GM18507 (cell line): ENCODE measurements around the gene STK32B.
"Not testable (repeated sequence)": the region's sequence is repeated elsewhere in the genome, so short reads cannot be mapped to it uniquely, and the experiment has no call there.

Experiments
- DNase-seq: peaks from one replicate; pipeline ENCODE4 v3.0.0; 2011; ENCODE audit warnings: low read depth; ENCODE audit not compliant: insufficient read length; ENCODE audit errors: extremely low spot score
- FAIRE-seq: peaks from 2 replicates; lab custom pipeline; 2011; peaks lifted over from hg19 to GRCh38; lab: Jason Lieb, UNC

The STK32B gene

DNA sequence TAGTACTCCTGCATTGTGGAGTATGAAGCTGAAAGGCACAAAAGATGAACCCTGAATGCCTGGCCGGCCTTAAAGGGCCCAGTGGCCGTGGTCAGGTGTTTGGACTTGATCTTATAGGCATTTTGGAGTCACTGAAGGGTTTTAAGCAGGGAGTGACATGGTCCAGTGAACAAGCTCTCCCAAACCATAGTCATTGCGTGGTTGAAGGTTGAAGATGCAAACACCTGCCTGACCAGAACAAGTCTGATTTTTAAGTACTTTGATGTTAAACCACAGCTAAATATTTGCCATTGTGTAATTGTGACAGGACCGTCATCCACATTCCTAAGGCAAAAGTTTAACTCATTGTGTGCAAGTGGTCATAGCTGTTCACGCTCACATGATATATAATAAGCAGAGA is 3.3 kb downstream of the STK32B start:
- no peak for FAIRE-seq
- no peak for DNase-seq

DNA sequence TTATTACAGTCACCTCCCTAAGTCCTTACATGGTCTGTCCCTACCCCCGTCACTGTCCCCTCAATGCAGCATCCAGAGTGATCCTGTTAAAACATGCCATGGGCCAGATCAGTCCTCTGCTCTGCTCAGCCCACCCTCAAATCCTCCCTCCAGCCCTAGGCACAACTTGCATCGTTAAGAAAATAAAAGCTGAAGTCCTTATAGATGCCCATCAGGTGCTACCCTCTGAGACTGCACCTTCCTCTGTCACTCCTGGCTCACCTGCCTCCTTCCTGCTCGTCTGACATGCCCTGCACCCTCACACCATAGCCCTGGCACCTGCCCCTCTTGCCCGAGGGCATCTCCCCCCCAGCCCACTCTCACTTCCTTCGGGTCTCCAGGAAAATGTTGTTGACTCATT is 4.1 kb downstream of the STK32B start:
- no peak for FAIRE-seq

GRCh38 chr4:5066101-5066500 is 14.8 kb downstream of the STK32B start:
- DNase-seq (no peak), FAIRE-seq (no peak)

More for the DNA sequence above, 4.1 kb downstream of the STK32B start:
- no peak for DNase-seq

- FAIRE-seq, result not testable (repeated sequence)
Observed at GRCh38 chr4:5066968-5067367, 15.7 kb downstream of the STK32B start.

DNA sequence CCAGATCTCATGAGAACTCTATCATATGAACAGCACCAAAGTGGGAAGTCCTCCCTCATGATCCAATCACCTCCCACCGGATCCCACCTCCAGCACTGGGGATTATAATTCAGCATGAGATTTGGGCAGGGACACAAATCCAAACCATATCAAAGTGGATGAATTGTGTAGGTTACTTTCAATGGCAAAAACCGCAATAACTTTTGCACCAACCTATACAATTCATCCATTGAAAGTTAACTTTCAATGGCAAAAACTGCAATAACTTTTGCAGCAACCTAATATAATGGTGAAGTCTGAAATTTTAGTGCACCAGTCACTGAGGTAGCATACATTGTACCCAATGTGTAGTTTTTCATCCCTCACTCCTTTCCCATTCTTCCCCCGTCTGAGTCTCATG is 16.6 kb downstream of the STK32B start:
- no peak for DNase-seq
- no peak for FAIRE-seq

More at GRCh38 chr4:5066968-5067367, 15.7 kb downstream of the STK32B start:
- not testable (repeated sequence) for DNase-seq

DNA sequence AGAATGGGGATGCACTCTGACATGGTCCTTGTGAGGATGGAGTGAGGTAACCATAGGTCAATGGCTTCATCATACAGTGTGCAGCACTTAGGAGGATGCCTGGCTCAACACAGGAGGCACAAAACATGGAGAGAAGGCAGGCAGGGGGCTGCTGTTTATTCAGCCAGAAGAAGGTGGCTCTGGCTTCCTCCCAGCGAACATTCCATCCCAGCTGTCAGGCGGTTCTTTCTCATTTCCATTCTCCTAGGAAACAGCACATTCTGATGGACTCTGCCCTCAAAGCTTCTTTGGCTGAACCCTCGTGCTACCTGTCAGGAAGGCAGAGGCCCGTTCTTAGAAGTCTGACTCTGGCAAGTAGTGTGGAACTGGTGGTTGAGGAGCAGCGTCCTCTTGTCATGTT is 18.6 kb downstream of the STK32B start:
- FAIRE-seq (no peak), DNase-seq (no peak)

- no peak for DNase-seq
- no peak for FAIRE-seq
Observed at GRCh38 chr4:5072948-5073347, 21.7 kb downstream of the STK32B start.

- DNase-seq (no peak), FAIRE-seq (no peak)
Observed at GRCh38 chr4:5078009-5078408, 26.7 kb downstream of the STK32B start.

GRCh38 chr4:5079581-5079980 is 28.3 kb downstream of the STK32B start:
- no peak for FAIRE-seq
- no peak for DNase-seq

- FAIRE-seq, result no peak
- DNase-seq, result no peak
Observed at GRCh38 chr4:5081441-5081999, 30.2 kb downstream of the STK32B start.

DNA sequence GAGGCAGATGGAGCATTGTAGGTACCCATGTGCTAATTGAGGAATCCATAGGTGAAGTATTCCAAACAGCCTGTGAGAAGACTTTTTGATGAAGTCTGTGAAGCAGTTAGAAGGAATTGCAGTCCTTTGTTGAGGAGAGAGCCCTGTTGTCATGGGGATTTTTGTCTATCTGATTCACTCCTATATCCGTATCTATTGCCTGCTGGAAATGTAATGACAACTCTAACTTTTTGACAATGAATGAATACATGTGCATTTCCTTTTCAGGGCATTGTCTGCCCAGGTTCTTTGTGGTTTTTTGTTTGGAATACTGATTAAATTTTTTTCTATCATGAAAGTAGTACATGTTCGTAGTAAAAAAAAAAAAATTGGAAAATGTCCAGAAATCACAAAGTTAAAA is 31.1 kb downstream of the STK32B start:
- no peak for DNase-seq
- no peak for FAIRE-seq

DNA sequence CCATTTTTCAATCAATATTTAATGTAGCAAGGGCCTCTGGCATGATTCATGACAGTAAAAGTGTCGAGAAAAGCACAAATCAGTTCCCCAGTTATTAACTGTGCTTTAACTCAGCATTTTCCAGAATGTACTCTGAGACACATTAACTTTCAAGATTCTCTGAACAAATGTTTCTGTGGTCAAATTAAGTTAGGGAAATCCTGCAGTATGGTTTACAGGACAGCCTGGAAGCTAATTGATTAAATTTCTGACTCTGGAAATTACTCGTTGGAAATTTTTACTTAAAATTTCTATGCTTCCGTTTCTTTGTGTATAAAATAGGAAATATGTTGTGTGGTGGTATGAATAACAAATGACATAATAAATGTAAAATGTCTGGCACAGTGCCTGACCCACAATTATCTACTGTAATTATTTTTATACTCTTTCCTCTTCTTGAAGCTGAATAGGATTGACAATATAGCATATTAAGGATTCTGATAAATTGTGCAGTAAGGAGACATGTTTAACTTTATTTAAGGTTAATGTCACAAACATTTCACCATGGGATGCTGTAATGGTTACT is 33.7 kb downstream of the STK32B start:
- no peak for DNase-seq
- FAIRE-seq, result no peak

DNA sequence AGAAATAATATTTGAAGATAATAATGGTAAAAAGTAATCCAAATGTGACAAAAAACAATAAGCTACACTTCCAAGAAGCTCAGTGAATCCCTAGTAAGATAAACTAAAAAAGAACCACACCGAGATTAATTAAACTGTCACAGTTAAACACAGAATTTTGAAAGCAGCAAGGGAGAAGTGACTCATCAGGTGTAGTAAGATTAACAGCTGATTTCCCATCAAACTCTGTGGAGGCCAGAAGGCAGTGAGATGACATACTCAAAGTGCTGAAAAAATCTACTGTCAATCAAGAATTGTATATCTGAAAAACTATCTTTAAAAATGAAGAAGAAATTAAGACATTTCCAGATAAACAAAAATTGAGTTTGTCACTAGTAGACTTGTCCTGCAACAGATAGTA is 35.3 kb downstream of the STK32B start:
- DNase-seq (no peak), FAIRE-seq (no peak)

DNA sequence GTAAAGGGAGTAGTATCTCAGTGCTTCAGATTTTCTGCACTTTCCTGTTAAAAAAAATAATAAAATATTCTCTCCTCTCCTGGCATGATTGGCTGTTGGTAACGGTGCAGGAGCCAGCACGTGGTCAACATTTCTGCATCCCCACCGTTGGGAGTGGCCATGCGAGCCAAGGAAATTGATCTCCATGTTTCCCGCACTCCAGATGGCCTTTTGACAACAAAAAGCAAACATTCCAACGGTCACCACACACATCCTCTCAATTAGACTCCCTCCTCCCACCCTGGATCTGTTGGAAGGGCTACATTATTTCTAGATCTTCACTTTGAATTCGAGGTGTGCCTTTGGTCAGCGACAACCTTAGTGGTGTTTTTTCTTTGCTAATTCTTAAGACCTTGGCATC is 45.0 kb downstream of the STK32B start:
- DNase-seq (no peak), FAIRE-seq (no peak)

DNA sequence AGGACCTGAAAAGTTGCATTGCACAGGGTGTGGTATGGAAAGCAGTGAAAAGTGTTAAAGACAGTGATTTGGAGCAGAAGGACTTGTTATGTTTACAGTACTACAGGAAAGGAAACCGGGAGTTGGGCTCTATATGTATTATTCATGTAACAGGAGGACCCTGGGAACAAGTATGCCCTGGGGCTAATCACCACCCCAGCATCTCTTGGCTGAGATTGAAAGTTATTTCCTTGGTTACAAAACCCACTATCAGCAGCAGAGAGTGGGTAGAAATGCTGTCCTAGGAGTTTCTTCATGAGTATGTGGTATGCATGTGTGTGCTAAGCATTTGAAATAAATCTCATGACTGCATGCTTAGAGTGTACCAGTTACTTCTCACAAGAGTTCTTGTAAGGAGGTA is 46.9 kb downstream of the STK32B start:
- DNase-seq, result no peak
- FAIRE-seq, result no peak

DNA sequence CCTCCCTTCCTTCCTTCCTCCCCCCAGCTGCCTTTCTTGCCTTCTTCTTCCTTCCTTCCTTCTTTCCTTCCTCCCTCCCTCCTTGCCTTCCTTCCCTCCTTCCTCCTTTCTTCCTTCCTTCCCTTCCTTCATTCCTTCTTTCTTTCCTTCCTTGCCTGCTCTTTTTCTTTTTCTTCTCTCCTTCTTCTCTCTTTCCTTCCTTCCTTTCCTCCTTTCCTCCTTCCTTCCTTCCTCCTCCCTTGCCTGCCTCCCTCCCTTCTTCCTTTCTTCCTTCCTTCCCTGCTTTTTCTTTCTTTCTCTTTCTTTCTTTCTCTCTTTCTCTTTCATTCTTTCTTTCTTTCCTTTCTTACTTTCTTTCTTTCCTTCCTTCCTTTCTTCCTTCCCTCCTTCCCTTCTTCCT is 49.1 kb downstream of the STK32B start:
- FAIRE-seq, result no peak
- no peak for DNase-seq

DNA sequence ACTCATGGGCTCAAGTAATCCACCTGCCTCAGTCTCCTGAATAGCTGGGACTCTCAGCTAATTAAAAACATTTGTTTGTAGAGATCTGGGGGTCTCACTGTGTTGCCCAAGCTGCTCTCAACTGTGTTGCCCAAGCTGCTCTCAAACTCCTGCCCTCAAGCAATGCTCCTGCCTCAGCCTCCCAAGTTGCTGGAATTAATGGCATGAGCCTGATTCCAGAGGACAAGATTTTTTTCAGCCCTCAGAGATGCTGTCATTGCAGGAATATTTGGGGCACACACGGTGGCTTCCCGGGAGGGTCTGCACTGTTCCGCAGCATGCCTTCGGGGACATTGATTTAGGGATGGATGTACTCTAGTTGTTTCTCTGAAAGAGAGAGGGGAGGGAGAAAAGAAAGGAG is 49.7 kb downstream of the STK32B start:
- DNase-seq (no peak), FAIRE-seq (no peak)

DNA sequence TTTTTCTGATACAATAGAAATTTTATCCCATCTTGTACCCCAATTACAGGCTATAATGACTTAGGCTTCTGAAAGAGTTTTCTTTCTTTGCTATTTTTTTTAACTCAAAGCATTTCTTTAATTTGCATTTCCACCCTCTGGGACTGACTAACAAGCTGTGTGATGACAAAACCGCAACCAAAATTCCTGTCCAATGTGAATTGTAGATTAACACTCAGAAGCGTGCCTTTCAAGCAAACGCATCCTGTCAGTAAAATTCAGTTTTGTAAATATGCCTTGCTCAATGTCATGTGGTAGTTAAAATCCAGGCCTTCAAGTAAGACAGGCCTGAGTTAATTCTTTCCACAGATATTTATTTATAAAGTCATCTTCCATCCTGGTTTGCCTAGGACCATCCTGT is 50.3 kb downstream of the STK32B start:
- no peak for FAIRE-seq
- DNase-seq, result no peak

DNA sequence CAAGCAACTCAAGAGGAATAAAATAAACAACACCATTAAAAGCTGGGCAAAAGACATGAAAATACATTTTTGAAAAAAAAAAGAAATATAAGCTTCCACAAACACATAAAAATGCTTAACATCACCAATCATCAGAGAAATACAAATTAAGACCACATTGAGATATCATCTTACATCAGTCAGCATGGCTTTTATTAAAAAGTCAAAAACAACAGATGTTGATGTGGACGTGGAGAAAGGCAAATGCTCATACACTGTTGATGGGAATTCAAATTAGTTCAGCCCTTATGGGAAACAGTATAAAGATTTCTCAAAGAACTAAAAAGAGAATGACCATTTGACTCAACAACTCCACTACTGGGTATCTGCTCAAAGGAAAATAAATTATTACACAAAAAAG is 59.6 kb downstream of the STK32B start:
- no peak for FAIRE-seq
- DNase-seq, result no peak

DNA sequence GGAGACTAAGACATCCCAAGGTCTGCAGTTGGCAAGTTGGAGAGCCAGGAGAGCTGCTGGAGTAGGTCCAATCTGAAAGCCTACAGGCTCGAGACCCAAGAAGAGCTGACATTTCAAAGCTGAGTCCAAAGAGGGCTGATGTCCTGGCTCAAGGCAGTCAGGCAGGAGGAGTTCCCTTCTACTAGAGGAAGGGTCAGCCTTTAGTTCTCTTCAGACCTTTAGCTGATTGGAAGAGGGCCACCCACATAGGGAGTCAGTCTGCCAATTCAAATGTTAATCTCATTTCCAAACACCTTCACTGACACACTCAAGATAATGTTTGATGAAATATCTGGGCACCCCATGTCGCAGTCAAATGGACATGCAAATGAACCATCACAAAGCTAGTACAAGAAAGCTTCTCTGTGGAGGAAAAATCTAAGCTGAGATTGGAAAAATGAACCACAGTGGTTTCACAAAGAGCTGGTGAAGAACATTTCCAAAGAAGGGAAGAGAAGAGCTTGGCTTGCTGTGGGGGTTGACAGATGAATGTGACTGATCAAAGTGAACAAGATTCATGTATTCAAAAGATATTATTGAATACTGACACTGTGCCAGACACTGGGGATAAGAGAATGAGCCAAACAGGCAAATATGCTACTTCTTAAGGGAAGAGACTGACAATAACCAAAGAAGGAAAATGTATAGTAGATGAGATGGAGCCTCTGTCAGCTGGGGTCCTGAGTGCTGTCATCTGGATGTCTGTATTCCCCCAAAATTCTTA is 61.2 kb downstream of the STK32B start:
- DNase-seq, result no peak
- no peak for FAIRE-seq

DNA sequence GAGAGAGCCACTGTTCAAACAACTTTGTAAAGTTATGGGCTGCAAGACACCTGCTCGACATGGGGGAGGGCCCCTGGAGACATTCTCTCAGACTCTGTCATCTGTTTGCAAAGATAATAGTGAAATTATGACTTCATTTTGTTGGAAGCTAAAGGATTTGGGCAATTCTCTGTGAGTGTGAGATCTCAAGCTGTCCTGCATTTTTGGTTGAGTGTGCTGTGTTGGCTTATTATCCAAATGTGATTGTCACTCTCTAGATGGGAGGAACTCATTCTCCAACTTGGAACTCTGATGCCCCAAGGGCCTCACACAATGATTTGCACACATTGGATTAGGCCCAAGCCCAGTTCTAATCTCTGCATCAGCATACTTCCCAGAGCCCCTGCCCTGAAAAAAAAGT is 63.7 kb downstream of the STK32B start:
- DNase-seq (no peak), FAIRE-seq (no peak)
